Dendritic cell treated with granulocyte-macrophage colony-stimulating factor and Interleukin-4, amounts not matched to agents 40 ng/mL and 50 ng/mL, for 4 days (primary cell): ENCODE measurements around the gene SEPTIN5.
A peak's percentile ranks its signal among the peaks of the same experiment; 100 is the strongest.

Experiments used
- H3K27ac Mint-ChIP-seq: one replicate; pipeline ENCODE4 v1.8.0; 2022; ENCODE audit warnings: mild to moderate bottlenecking, mixed read lengths
- H3K27me3 Mint-ChIP-seq: one replicate; pipeline ENCODE4 v1.8.0; 2022; ENCODE audit warnings: mild to moderate bottlenecking, mixed read lengths
- H3K36me3 Mint-ChIP-seq: one replicate; pipeline ENCODE4 v1.8.0; 2022; ENCODE audit warnings: low read depth, mixed read lengths
- H3K4me1 Mint-ChIP-seq: one replicate; pipeline ENCODE4 v1.8.0; 2022; ENCODE audit warnings: low read depth, mixed read lengths
- H3K4me3 Mint-ChIP-seq: one replicate; pipeline ENCODE4 v1.8.0; 2022; ENCODE audit warnings: mild to moderate bottlenecking, moderate library complexity, mixed read lengths
- H3K9me3 Mint-ChIP-seq: one replicate; pipeline ENCODE4 v1.8.0; 2022; ENCODE audit warnings: mixed read lengths
- intact Hi-C: fragments of 100-400 bp; cut with micrococcal nuclease; formaldehyde crosslinking; loops from one replicate; pipeline ENCODE4 v1.15.0; 2022

The SEPTIN5 gene

DNA sequence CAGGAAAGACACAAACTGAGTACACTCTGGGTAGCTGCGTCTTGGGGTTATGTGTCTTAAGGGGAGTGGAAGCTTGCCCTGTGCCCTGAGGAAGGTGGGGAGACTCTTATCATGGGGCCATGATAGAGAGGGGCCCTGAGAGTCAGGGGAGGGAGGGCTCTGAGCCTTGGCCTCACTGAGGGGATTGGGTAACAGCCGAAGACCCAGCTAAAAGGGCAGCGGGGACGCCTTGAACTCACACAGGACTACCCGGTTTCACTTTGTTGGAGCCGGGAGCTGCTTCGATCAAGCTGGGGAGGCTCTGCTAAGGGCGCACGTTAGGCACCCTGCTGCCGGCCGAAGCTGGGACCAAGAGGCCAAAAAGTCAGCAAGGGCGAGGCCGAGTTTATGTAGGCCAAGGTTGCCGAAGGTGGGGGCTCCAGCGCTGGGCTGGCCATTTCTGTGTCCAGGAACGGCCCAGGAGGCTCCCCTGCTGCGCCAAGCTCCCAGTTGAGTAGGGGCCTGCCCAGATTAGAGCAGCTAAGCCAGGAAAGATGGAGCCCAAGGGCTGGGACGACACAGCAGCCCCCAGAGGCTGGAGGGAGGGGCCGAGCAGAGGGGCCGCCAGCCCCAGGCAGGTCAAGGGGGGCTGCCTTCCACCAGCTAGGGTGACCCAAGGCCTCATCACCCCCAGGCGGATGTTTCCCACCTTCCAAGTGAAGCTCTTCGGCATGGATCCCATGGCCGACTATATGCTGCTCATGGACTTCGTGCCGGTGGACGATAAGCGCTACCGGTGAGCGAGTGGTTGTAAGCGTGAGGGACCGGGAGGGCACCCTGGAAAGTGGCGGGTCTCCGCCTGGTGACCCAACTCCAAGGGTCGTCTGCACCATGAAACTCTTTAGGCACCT is 48.5 kb downstream of the SEPTIN5 start:
- Mint-ChIP-seq H3K27me3 (peaks cover 81% of the 10 kb centered on the region), H3K4me1 (peaks cover 32% of the 10 kb centered on the region), H3K9me3 (no peaks in the 10 kb centered on the region), H3K27ac (no peak overlapping the region), H3K4me3 (no peak overlapping the region), H3K36me3 (no peaks in the 10 kb centered on the region)
- intact Hi-C loops, result no loop called here

DNA sequence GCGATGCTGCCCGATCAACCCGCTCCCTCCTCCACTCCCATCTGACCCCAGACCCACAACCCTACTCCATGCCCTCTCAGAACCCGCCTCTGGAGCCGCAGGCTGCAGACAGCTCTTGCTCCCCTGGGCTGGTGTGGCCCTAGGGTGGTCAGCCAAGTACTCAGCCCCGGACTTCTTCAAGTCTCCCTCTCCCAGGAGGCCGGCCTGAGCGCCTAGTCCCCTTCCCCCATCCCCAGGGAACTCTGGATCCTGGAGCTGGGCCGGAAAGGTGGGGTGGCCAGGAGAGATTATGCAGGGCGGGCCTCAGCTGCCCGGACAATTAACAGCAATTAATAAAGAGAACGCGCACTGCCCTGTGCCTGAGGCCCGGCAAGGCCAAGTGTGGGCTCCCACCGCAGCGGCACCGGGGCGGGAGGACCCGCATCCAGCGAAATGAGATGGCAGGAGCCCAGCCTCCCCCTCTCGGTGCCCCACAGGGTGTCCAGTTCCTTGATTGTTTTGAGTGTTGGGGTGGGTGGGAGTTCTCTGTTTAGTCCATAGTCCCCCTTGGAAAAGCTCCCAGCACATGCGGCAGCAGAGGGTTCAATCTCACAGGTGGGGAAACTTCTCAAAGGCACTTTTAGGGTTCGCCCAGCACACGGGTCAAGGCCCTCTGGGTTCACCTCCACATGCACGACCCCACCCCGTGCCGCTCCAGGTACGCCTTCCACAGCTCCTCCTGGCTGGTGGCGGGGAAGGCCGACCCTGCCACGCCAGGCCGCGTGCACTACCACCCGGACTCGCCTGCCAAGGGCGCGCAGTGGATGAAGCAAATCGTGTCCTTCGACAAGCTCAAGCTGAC is 49.4 kb downstream of the SEPTIN5 start:
- Mint-ChIP-seq H3K9me3 (no peaks in the 10 kb centered on the region), H3K27me3 (peaks cover 82% of the 10 kb centered on the region), H3K4me1 (peaks cover 34% of the 10 kb centered on the region), H3K4me3 (no peak overlapping the region), H3K36me3 (no peaks in the 10 kb centered on the region), H3K27ac (no peak overlapping the region)
- intact Hi-C loops, result no loop called here

DNA sequence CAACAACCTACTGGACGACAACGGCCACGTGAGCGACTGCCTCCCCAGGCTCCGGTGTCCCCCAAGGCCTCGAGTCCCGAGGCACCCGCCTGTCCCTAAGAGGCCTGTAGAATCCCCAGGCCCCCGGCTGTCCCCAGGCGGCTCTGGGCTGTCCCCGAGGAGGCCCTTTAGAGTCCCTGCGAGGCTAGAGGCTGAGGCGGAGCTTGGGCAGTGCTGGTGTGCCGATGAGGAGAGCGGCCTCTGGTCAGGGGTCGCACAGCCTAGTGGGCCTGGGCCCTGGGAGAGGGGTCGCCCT is 49.9 kb downstream of the SEPTIN5 start:
- Mint-ChIP-seq H3K27ac (no peak overlapping the region), H3K27me3 (peaks cover 83% of the 10 kb centered on the region)

DNA sequence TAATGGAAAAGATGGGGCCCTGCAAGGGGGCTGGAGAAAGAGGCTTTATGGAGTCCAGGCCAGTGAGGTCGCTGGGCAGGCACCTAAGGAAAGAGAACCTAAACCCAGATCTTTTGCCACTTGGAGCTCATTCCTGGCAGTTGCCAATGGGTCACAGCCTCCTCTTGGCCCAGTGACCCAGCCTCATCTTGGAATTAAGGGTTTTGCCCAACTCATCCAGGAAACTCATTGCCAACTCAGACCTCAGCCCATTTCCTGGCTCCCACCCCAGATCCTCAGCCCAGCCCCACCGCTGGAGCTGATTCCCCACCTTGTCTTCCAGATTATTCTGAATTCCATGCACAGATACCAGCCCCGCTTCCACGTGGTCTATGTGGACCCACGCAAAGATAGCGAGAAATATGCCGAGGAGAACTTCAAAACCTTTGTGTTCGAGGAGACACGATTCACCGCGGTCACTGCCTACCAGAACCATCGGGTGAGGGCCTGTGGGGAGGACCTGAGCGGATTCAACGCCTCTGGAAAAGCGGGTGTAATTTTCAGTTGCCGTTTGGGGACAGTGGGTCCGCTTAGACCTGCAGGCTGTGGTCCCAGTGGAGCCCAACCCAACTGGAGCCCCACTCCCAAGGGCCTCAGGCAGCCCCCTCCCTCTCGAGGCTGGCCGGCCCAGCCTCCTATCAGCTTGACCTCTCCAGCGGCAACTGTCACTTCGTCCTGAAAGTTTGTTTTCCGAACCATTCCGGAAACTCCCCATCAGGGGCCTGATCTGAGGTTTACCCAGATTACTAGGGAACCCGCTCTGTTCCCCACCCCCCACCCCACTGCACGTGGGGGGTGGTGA is 50.6 kb downstream of the SEPTIN5 start:
- H3K27ac Mint-ChIP-seq, result no peak overlapping the region
- no peaks in the 10 kb centered on the region for H3K9me3 Mint-ChIP-seq
- H3K27me3 Mint-ChIP-seq, result peaks cover 83% of the 10 kb centered on the region
- H3K4me1 Mint-ChIP-seq, result peaks cover 28% of the 10 kb centered on the region
- H3K36me3 Mint-ChIP-seq, result no peaks in the 10 kb centered on the region
- intact Hi-C loops, result no loop called here
- H3K4me3 Mint-ChIP-seq, result no peak overlapping the region

More for the DNA sequence above, 49.9 kb downstream of the SEPTIN5 start:
- intact Hi-C loops, result no loop called here
- Mint-ChIP-seq H3K9me3 (no peaks in the 10 kb centered on the region), H3K36me3 (no peaks in the 10 kb centered on the region), H3K4me3 (no peak overlapping the region), H3K4me1 (peaks cover 34% of the 10 kb centered on the region)

DNA sequence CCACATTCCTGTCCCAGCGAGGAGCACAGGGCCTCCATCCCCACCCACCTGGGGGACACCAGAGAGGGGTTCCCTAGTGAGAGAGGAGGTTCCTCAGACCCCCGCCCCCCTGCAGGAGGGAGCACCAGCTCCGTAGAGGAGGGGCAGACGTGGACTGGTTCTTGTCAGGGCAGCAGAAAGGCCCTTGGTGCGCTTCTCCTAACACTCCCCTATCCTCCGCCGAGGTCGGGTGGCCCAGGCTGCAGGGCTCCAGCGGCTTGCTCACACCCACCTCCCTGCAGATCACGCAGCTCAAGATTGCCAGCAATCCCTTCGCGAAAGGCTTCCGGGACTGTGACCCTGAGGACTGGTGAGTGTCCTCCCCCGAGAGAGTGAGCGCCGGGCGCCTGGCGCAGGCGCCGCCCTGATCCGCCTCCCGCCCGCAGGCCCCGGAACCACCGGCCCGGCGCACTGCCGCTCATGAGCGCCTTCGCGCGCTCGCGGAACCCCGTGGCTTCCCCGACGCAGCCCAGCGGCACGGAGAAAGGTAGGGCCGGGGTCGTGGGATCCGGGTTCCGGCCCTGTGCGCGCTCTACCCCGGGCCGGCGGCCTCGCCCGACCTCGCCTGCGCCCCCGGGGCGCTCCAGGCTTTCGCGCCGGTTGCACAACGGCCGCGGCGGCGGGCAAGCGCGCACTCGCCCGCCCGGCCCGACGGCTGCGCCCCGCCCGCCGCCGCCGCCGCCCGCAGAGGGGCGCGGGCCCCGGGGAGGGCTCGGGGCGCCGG is 51.4 kb downstream of the SEPTIN5 start:
- Mint-ChIP-seq H3K4me3 (peak overlapping the region; percentile 57), H3K27ac (no peak overlapping the region), H3K27me3 (peaks cover 86% of the 10 kb centered on the region), H3K4me1 (peaks cover 21% of the 10 kb centered on the region), H3K9me3 (no peaks in the 10 kb centered on the region), H3K36me3 (no peaks in the 10 kb centered on the region)
- intact Hi-C loops, result no loop called here

DNA sequence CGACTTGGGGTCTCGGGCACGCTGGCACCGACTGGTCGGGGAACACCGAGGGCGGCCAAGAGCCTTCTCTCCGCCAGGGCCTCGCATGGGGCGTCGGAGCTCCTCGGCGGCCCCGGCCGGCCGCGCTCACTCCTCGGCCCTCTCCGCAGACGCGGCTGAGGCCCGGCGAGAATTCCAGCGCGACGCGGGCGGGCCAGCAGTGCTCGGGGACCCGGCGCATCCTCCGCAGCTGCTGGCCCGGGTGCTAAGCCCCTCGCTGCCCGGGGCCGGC is 51.9 kb downstream of the SEPTIN5 start:
- Mint-ChIP-seq H3K27me3 (peaks cover 91% of the 10 kb centered on the region), H3K36me3 (no peaks in the 10 kb centered on the region), H3K9me3 (no peaks in the 10 kb centered on the region), H3K4me1 (peaks cover 21% of the 10 kb centered on the region), H3K4me3 (no peak overlapping the region), H3K27ac (no peak overlapping the region)
- intact Hi-C loops, result no loop called here

DNA sequence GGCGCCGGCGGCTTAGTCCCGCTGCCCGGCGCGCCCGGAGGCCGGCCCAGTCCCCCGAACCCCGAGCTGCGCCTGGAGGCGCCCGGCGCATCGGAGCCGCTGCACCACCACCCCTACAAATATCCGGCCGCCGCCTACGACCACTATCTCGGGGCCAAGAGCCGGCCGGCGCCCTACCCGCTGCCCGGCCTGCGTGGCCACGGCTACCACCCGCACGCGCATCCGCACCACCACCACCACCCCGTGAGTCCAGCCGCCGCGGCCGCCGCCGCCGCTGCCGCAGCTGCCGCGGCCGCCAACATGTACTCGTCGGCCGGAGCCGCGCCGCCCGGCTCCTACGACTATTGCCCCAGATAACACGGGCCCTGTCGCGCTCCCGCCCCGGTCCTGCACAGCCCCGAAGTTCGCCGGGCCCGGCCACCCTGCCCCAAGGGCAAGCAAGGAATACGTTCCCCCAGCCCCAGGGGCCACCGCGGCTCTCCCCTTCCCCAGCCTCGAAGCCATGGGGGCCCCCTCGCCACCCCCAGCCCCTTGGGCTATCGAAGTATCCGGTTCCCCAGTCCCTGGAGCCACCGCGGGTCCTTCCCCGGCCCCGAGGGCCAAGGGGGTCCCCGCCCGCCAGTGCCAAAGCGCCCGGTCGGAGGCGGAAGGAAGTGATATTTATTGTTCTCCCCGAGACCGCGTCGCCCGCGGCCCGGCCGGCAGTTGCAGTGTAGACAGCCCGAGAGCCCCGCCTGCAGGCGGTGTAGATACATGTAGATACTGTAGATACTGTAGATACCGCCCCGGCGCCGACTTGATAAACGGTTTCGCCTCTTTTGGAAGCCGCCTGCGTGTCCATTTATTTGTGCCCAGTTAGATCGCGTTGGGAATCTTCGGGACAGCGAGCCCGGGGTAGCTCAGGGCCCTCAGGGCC is 52.5 kb downstream of the SEPTIN5 start:
- intact Hi-C loops, result no loop called here
- H3K4me1 Mint-ChIP-seq, result peaks cover 21% of the 10 kb centered on the region

DNA sequence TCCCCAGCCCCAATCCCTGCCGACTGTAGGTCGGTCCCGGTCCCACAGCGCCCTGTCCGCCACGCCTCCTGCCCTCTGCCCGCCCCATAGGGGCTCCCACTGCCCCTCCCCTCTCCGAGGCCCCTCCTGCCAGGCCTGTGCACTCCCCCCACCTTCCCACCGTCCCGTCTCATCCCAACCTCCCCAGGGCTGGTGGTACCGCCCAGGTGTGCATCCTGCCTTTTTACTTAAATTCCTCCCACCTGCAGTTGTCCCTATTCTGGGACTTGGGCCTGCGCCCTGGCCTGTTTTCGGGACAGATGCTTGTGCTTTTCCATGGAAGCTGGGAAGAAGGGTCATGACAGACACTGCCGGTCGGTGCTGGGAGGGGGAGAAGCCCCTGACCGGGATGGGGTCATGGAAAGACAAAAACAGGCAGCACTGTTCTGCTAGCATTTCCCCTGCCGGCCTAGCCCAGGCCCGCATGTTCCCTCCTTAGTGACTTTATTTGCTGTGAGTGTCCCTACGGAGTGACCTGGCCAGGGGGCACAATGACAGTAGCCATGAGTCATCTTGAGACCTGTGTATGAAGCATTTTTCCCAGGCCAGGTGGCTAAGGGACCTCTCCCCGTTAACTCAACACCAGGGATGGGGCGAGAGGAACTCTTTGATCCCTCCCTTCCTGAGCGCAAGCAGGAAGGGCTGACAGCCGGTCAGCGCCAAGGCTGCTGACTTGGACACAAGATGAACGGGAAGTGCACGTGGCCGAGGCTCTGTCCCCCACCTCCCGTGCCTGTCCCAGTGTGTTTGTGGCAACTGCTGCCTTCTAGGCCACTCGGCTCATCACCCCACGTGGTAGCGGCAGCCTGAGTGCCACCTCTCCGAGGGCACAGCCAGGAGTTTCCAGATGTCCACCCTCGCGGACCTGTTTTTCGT is 53.4 kb downstream of the SEPTIN5 start:
- peak overlapping the region; percentile 4 for H3K4me3 Mint-ChIP-seq
- peaks cover 93% of the 10 kb centered on the region for H3K27me3 Mint-ChIP-seq

More for the DNA sequence above, 52.5 kb downstream of the SEPTIN5 start:
- Mint-ChIP-seq H3K27me3 (peaks cover 93% of the 10 kb centered on the region), H3K4me3 (peak overlapping the region; percentile 58), H3K36me3 (no peaks in the 10 kb centered on the region), H3K9me3 (no peaks in the 10 kb centered on the region), H3K27ac (peak overlapping the region; percentile 75)

DNA sequence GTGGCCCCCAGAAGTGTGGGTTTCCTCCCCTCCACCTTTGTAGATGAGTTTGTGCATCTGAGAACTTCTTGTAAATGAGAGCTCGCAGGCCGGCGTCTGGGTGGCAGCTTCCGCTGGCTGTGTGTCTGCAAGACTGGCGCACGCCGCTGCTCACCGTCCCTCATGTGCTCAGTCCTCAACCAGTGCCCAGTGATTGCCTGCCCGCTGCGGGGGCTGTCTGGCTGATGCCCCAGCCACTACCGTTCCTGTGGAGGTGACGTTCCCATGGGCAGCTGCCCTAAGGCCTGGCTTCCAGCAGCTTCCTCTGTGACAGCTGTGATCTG is 55.1 kb downstream of the SEPTIN5 start:
- H3K27ac Mint-ChIP-seq, result no peak overlapping the region

More for the DNA sequence above, 53.4 kb downstream of the SEPTIN5 start:
- intact Hi-C loops, result no loop called here
- peak overlapping the region; percentile 75 for H3K27ac Mint-ChIP-seq
- no peaks in the 10 kb centered on the region for H3K9me3 Mint-ChIP-seq
- no peaks in the 10 kb centered on the region for H3K36me3 Mint-ChIP-seq
- H3K4me1 Mint-ChIP-seq, result peaks cover 25% of the 10 kb centered on the region

DNA sequence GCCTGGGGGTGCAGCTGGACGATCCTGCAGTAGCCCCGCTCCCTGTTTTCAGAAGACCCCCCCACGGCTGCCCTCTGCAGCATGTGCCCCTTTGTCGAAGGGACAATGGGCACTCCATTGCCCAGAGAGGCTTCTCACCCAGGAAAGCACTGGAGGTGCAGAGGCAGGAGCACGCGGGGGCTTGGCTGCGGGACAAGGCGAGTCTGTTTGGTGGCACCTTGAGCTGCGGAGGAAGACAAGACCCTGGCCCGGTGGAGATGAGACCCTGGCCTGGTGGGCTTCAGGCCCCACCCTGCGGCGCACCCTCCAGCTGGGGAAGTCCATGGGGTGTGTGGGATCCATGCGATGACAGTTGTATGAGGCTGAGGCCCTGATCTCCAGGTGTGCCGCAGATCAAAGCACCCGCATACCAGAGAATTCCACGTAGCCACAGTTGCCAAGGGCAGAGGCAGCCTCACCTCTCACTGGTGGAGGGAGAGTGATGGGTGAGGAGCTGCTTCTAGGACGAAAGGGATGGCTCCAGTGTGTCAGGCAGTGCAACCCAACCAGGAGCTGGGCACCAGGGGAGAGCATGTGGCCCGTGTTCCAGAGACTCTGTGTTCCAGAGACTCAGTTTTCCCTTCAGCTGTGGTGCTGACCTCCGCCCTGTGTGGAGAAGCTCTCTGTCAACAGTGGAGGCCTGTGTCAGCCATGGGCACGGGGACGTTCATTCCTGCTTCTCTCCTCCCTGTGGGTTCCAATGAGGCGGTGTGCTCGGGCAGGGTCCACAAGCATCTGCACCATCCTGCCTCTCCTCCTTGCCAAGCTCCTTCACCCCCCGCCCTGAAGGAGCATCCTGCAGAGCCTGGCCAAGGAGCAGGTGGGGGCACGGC is 56.3 kb downstream of the SEPTIN5 start:
- Mint-ChIP-seq H3K4me3 (no peak overlapping the region), H3K4me1 (peaks cover 29% of the 10 kb centered on the region), H3K36me3 (no peaks in the 10 kb centered on the region), H3K27ac (no peak overlapping the region), H3K27me3 (peaks cover 81% of the 10 kb centered on the region), H3K9me3 (no peaks in the 10 kb centered on the region)
- intact Hi-C loops, result no loop called here

More for the DNA sequence above, 55.1 kb downstream of the SEPTIN5 start:
- H3K4me1 Mint-ChIP-seq, result peaks cover 32% of the 10 kb centered on the region
- peaks cover 90% of the 10 kb centered on the region for H3K27me3 Mint-ChIP-seq
- intact Hi-C loops, result no loop called here
- no peaks in the 10 kb centered on the region for H3K9me3 Mint-ChIP-seq
- no peaks in the 10 kb centered on the region for H3K36me3 Mint-ChIP-seq
- H3K4me3 Mint-ChIP-seq, result no peak overlapping the region

DNA sequence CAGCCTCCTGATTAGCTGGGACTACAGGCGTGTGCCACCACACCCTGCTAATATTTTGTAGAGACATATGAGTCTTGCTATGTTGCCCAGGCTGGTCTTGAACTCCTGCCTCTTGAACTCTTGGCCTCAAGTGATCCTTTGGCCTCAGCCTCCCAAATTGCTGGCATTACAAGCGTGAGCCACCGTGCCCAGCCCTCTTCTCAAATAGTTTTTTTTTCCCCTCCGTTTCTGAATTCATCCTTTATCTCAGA is 58.0 kb downstream of the SEPTIN5 start:
- Mint-ChIP-seq H3K9me3 (no peaks in the 10 kb centered on the region), H3K36me3 (no peaks in the 10 kb centered on the region), H3K27ac (no peak overlapping the region), H3K27me3 (peaks cover 79% of the 10 kb centered on the region), H3K4me1 (peaks cover 27% of the 10 kb centered on the region), H3K4me3 (no peak overlapping the region)
- intact Hi-C loops, result no loop called here
